Muscle of leg (tissue), 16 donors: ENCODE results near the gene SH3BP5. TPM values are rescaled to one million over a fixed set of nuclear protein-coding genes. Genes with fewer than 3 reads are reported as not detected.
A peak's percentile ranks its signal among the peaks of the same experiment; 100 is the strongest.
"Not testable (repeated sequence)": the region's sequence is repeated elsewhere in the genome, so short reads cannot be mapped to it uniquely, and the experiment has no call there.

Experiments
- DNase-seq: peaks from one replicate; pipeline ENCODE4 v3.0.0; 2013
- H3K27ac ChIP-seq: one replicate; pipeline ENCODE4 v1.5.1; 2013; ENCODE audit warnings: mild to moderate bottlenecking, low read length, control low read depth
- H3K27me3 ChIP-seq: one replicate; pipeline ENCODE4 v1.6.1; 2013; ENCODE audit warnings: low read length; ENCODE audit not compliant: control insufficient read depth, insufficient read depth
- H3K36me3 ChIP-seq: one replicate; pipeline ENCODE4 v1.6.1; 2013; ENCODE audit warnings: low read length; ENCODE audit not compliant: control insufficient read depth, insufficient read depth
- H3K4me1 ChIP-seq: one replicate; pipeline ENCODE4 v1.6.1; 2013; ENCODE audit warnings: low read length; ENCODE audit not compliant: control insufficient read depth, insufficient read depth
- H3K4me3 ChIP-seq: one replicate; pipeline ENCODE4 v1.5.1; 2013; ENCODE audit warnings: low read length, control low read depth
- H3K9me3 ChIP-seq: replicated peaks from 2 replicates; pipeline ENCODE4 v1.6.1; 2013; ENCODE audit warnings: low read depth, low read length; ENCODE audit not compliant: control insufficient read depth
- WGBS: methylation state at CpG from one replicate; pipeline ENCODE4 v1.1.5; 2013; ENCODE audit warnings: missing lambda C conversion rate; ENCODE audit not compliant: insufficient coverage; 5-methylcytosine and 5-hydroxymethylcytosine counted together
- long read RNA-seq, 11 donors: transcript quantifications; one replicate each; lab custom pipeline, GENCODE V29; 2026
- polyA plus RNA-seq, 8 donors: library from polyadenylated mRNA; unstranded; fragments of 120-200 nt; gene quantifications; one replicate each; pipeline versions ENCODE4 v1.2.1 to v1.2.3, GENCODE V29; 2013; ENCODE audit warnings: inconsistent platforms in 1 of 8, low replicate concordance in 1 of 8; ENCODE audit not compliant: insufficient read length in 8 of 8, insufficient read depth in 1 of 8
- total RNA-seq: library from RNA; stranded (reverse); fragments of 120-200 nt; gene quantifications from one replicate; pipeline ENCODE4 v1.2.4, GENCODE V29; 2013

The SH3BP5 gene
- 23.7 TPM for total RNA-seq
- 10 to 100 TPM; 25.1 to 48.4 (median 34.3) TPM for polyA plus RNA-seq
- long read RNA-seq, donor 1, transcript SH3BP5-202 (9 exons, 2,822 nt): major isoform, 8 of 8 reads
- long read RNA-seq, donor 1, partial matches to known transcripts: 0 of 8 reads
- long read RNA-seq, donor 1, other reads (novel, unspliced or antisense): 0 of 8 reads
- long read RNA-seq, donor 2: 0 reads
- long read RNA-seq, donor 3, transcript SH3BP5-202 (9 exons, 2,822 nt): major isoform, 11 of 22 reads
- long read RNA-seq, donor 3, partial matches to known transcripts: 11 of 22 reads
- long read RNA-seq, donor 3, other reads (novel, unspliced or antisense): 0 of 22 reads
- long read RNA-seq, donor 4, transcript SH3BP5-202 (9 exons, 2,822 nt): major isoform, 5 of 5 reads
- long read RNA-seq, donor 4, partial matches to known transcripts: 0 of 5 reads
- long read RNA-seq, donor 4, other reads (novel, unspliced or antisense): 0 of 5 reads
- long read RNA-seq, donor 5, transcript SH3BP5-202 (9 exons, 2,822 nt): major isoform, 22 of 36 reads
- long read RNA-seq, donor 5, partial matches to known transcripts: 14 of 36 reads
- long read RNA-seq, donor 5, other reads (novel, unspliced or antisense): 0 of 36 reads
- long read RNA-seq, donor 6, transcript SH3BP5-202 (9 exons, 2,822 nt): major isoform, 20 of 29 reads
- long read RNA-seq, donor 6, partial matches to known transcripts: 9 of 29 reads
- long read RNA-seq, donor 6, other reads (novel, unspliced or antisense): 0 of 29 reads
- long read RNA-seq, donor 7, transcript SH3BP5-202 (9 exons, 2,822 nt): major isoform, 14 of 14 reads
- long read RNA-seq, donor 7, partial matches to known transcripts: 0 of 14 reads
- long read RNA-seq, donor 7, other reads (novel, unspliced or antisense): 0 of 14 reads
- long read RNA-seq, donor 8, partial matches to known transcripts: 0 of 3 reads
- long read RNA-seq, donor 8, other reads (novel, unspliced or antisense): 0 of 3 reads
- long read RNA-seq, donor 9, transcript SH3BP5-202 (9 exons, 2,822 nt): major isoform, 6 of 6 reads
- long read RNA-seq, donor 9, partial matches to known transcripts: 0 of 6 reads
- long read RNA-seq, donor 9, other reads (novel, unspliced or antisense): 0 of 6 reads
- long read RNA-seq, donor 10, partial matches to known transcripts: 0 of 4 reads
- long read RNA-seq, donor 10, other reads (novel, unspliced or antisense): 0 of 4 reads
- long read RNA-seq, donor 11, transcript SH3BP5-202 (9 exons, 2,822 nt): major isoform, 6 of 6 reads
- long read RNA-seq, donor 11, partial matches to known transcripts: 0 of 6 reads
- long read RNA-seq, donor 11, other reads (novel, unspliced or antisense): 0 of 6 reads

GRCh38 chr3:15332405-15333098, at the start of gene SH3BP5:
TSS of gene SH3BP5 (minus strand) at chr3:15332586. CDS start at chr3:15332408, 178 bp downstream.
- peak; percentile 88 for DNase-seq
- WGBS: 10% methylated on average over 55 of the region's 66 CpGs
- peaks cover 34% of the 10 kb centered on the region for H3K4me1 ChIP-seq

GRCh38 chr3:15380980-15381890, 48.8 kb upstream of the SH3BP5 start:
- Histone ChIP-seq H3K9me3 (peaks cover 2% of the 10 kb centered on the region), H3K4me3 (no peak overlapping the region), H3K27ac (no peak overlapping the region), H3K36me3 (no peaks in the 10 kb centered on the region), H3K4me1 (peaks cover 2% of the 10 kb centered on the region), H3K27me3 (no peaks in the 10 kb centered on the region)
- DNase-seq: no peak
- WGBS: 100% methylated on average over 2 of the region's 6 CpGs

More at GRCh38 chr3:15332405-15333098, at the start of gene SH3BP5:
- Histone ChIP-seq H3K36me3 (peaks cover 5% of the 10 kb centered on the region), H3K4me3 (peak within 1 kb of the TSS; percentile 72), H3K27ac (peak within 1 kb of the TSS; percentile 91), H3K9me3 (no peaks in the 10 kb centered on the region), H3K27me3 (peaks cover 10% of the 10 kb centered on the region)

GRCh38 chr3:15377961-15378791, 45.8 kb upstream of the SH3BP5 start:
- H3K27ac ChIP-seq: peak overlapping the region; percentile 59
- peaks cover 2% of the 10 kb centered on the region for H3K4me1 ChIP-seq
- H3K4me3 ChIP-seq: no peak overlapping the region
- WGBS: 23% methylated on average over 14 of the region's 16 CpGs
- no peaks in the 10 kb centered on the region for H3K27me3 ChIP-seq
- no peaks in the 10 kb centered on the region for H3K9me3 ChIP-seq
- H3K36me3 ChIP-seq: no peaks in the 10 kb centered on the region
- DNase-seq: peak; percentile 97

- no peaks in the 10 kb centered on the region for H3K9me3 ChIP-seq
- no peak for DNase-seq
- peaks cover 2% of the 10 kb centered on the region for H3K4me1 ChIP-seq
- H3K27me3 ChIP-seq: no peaks in the 10 kb centered on the region
- no peaks in the 10 kb centered on the region for H3K36me3 ChIP-seq
- H3K27ac ChIP-seq: no peak overlapping the region
- no peak overlapping the region for H3K4me3 ChIP-seq
- WGBS: 92% methylated on average over 17 of the region's 22 CpGs
These were observed 43.1 kb upstream of the SH3BP5 start for GRCh38 chr3:15375461-15376000.

GRCh38 chr3:15372918-15373317, 40.5 kb upstream of the SH3BP5 start:
- Histone ChIP-seq H3K27me3 (no peaks in the 10 kb centered on the region), H3K27ac (no peak overlapping the region), H3K4me3 (no peak overlapping the region), H3K4me1 (peaks cover 2% of the 10 kb centered on the region), H3K9me3 (no peaks in the 10 kb centered on the region), H3K36me3 (no peaks in the 10 kb centered on the region)
- WGBS: 50% methylated on average over 2 of the region's 4 CpGs
- no peak for DNase-seq

- H3K36me3 ChIP-seq: no peaks in the 10 kb centered on the region
- 63% methylated on average over 3 of the region's 6 CpGs for WGBS
- no peak for DNase-seq
- no peaks in the 10 kb centered on the region for H3K9me3 ChIP-seq
- H3K4me1 ChIP-seq: no peaks in the 10 kb centered on the region
- H3K4me3 ChIP-seq: no peak overlapping the region
- no peak overlapping the region for H3K27ac ChIP-seq
- H3K27me3 ChIP-seq: no peaks in the 10 kb centered on the region
These were observed 36.3 kb upstream of the SH3BP5 start for GRCh38 chr3:15368561-15369135.

- Histone ChIP-seq H3K9me3 (no peaks in the 10 kb centered on the region), H3K36me3 (no peaks in the 10 kb centered on the region), H3K27ac (no peak overlapping the region), H3K4me3 (no peak overlapping the region), H3K4me1 (peaks cover 1% of the 10 kb centered on the region), H3K27me3 (no peaks in the 10 kb centered on the region)
- no CpG with 5 or more reads among the region's 1 CpG for WGBS
- no peak for DNase-seq
These were observed 34.7 kb upstream of the SH3BP5 start for GRCh38 chr3:15367059-15367458.

GRCh38 chr3:15364078-15364477, 31.7 kb upstream of the SH3BP5 start:
- WGBS: 27% methylated on average over 6 of the region's 6 CpGs

More at GRCh38 chr3:15364078-15364477, 31.7 kb upstream of the SH3BP5 start:
- not testable (repeated sequence) for H3K4me1 ChIP-seq, H3K27ac ChIP-seq, H3K27me3 ChIP-seq, H3K36me3 ChIP-seq, H3K9me3 ChIP-seq, DNase-seq, H3K4me3 ChIP-seq
